Fibroblast of the conjunctiva (primary cell): ENCODE measurements around the gene SEPTIN14.
"Not testable (repeated sequence)": the region's sequence is repeated elsewhere in the genome, so short reads cannot be mapped to it uniquely, and the experiment has no call there.

Experiments used
- DNase-seq: peaks from one replicate; pipeline ENCODE4 v3.0.0-alpha.2; 2010; ENCODE audit warnings: low read depth

The SEPTIN14 gene

DNA sequence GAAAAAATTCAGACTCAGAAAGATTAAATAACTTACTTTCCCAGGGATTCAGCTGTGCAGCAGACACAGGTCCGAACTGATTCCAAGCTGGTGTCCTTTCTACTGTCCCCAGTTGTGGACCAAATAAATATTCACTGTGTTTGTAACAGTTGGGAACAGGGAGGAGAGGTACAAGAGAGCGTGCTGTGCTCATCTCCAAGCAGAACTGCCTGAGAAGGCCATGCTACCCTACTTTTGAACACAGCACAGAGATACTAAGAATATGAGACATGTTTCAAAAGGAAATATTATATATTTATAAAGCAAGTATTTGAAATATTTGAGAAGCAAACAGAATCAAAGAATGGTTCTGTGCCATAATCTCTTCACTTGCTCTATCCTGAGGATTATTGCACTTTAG, at the start of gene SEPTIN14:
TSS of gene SEPTIN14 (minus strand) at position 101 of the 400 bp plus-strand sequence. CDS start 756 bp downstream, outside the sequence.
- DNase-seq = not testable (repeated sequence)

DNA sequence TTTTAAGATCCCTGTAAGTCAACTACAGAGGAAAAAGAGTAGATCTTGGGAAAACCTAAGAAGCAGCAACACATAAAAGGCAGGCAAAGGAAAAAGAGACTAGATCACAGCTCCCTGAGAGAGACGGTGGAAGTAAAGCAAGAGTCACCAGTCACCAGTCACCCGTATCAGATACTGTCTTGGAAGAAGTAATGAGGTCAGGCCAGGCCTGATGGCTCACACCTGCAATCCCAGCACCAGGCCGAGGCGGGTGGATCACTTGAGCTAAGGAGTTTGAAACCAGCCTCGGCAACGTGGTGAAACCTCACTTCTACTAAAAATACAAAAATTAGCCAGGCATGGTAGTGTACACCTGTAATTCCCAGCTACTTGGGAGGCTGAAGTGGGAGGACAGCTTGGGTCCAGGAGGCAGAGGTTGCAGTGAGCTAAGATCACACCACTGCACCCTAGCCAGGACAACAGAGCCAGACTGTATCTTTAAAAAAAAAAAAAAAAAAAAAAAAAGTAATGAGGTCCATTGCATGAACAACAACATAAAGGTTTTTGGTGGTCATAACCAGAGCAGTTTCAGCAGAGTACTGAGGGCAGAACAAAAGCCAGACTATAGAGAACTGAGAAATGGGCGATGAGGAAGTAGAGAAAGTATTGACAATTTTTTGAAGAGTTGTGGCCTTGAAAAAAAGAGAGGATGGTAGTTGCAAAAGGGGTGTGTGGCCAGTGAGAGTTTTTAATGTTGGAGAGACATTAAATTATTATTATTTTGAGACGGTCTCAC, 41.6 kb upstream of the SEPTIN14 start:
- DNase-seq = no peak

DNA sequence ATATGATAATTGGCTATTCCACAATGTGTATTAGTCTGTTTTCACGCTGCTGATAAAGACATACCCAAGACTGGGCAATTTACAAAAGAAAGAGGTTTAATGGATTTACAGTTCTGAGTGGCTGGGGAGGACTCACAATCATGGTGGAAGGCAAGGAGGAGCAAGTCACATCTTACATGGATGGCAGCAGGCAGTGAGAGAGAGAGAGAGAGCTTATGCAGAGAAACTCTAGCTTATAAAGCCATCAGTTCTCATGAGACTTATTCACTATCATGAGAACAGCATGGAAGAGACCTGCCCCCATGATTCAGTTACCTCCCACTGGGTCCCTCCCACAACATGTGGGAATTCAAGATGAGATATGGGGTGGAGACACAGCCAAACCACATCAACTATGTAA, 38.5 kb upstream of the SEPTIN14 start:
- not testable (repeated sequence) for DNase-seq

DNA sequence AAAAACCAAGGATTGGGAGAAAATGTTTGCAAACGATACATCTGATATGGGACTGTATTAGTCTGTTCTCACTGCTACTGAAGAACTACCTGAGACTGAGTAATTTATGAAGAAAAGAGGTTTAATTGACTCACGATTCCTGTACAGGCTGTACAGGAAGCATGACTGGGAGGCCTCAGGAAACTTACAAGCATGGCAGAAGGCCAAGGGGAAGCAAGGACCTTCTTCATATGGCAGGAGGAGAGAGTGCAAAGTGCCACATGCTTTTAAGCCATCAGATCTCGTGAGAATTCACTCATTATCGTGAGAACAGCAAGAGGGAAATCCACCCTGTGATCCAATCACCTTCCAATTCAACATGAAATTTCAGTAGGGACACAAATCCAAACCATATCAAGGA, 35.7 kb upstream of the SEPTIN14 start:
- DNase-seq = no peak

DNA sequence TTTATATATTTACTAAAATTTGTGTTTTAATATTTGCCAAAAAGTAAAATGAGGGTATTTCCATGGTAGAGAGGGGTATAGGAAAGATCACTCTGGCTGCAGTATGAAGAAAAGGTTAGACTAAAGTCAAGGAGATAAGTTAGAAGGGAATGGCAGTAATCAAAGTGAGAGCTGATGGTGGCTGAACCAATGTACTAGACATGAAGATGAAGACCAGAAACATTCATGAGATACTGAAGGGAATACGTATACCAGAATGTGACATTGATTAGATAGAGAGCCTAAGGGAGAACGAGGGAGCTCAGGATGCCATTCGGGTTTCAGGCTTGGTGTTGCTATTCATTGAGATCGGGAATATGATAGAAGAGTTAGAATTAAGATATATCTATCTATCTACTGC, 32.5 kb upstream of the SEPTIN14 start:
- DNase-seq = no peak

DNA sequence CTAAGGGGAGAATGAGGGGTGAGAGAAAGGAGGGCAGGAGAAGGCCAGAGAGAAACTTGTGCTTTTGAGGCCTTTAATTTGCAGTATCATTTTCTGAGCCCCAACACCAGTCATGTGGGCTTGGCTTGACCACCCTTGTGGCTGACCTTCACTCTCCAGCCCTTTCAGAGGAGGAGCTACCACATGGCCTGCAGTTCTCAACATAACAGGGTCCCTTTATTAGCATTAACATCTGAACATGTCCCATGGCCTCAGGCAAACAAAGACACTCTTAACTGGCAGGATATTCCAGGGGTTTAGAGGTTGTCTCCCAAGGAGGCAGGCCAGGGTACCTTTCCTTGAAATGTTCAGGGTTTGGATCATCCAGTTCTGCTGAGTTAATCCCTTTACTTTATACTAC, 31.4 kb upstream of the SEPTIN14 start:
- no peak for DNase-seq

DNA sequence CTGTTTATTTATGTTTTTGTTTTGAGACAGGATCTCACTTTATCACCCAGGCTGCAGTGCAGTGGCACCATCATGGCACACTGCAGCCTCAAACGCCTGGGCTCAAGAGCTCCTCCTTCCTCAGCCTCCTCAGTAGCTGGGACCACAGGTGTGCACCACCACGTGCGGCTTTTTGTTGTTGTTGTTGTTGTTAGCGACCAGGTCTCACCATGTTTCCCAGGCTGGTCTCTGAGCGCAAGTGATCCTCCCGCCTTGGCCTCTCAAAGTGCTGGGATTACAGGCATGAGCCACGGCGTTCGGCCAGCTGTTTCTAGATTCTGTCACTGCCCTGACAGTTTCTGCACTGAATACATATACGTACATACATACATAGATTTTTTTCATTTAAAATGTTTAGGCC, 25.8 kb upstream of the SEPTIN14 start:
- DNase-seq = not testable (repeated sequence)

DNA sequence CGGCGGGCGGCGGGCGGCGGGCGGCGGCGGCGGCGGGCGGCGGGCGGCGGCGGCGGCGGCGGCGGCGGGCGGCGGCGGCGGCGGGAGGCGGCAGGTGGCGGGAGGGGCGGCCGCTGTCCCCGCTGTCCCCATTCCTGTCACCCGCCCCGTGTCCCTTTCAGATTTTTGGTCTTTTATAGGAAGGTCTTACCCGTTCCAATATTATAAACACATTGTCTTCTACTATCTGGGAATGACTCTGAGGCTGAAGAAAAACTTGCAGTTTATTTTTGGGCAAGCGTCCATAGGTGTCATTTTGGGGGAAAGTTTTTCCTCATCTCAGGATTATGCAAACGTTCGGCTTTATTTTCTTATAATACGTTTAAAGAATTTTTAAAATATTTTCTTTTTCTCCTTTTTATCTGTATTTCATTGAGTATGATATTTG, 25.3 kb upstream of the SEPTIN14 start:
- DNase-seq = no peak

DNA sequence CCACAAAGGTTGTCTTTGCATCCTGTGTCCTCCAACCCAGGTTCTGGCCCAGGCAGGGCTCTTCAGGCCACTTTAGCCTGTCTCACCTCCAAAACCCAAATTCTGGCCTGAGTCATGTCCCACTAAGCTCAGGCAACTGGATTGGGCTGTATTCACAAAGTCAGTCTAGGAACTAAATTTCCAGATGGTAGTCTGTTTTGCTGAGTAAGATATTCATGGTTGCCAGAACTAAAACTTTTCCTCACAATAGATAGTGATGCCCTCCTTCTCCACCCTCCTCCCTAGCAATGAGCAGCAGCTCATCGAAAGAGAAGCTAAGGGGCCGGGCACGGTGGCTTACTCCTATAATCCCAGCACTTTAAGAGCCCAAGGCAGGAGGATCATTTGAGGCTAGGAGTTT, 21.8 kb upstream of the SEPTIN14 start:
- no peak for DNase-seq

DNA sequence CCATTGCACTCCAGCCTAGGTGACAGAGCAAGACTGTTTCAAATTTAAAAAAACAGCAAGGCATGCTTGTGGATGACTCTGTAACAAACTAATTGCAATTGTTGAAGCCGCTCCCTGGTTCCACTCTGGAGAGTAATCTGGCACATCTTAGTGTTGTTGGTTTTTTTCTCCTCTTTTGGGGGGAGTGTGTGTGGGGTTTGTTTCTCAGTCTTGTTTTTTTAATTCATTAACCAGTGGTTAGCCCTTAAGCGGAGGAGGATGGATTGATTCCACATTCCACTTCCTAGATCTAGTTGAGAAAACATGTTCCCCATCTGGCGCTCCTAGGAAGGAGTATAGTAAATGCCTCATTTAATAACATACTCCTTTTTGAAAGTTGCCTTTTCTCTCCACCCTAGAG, 16.1 kb upstream of the SEPTIN14 start:
- DNase-seq = no peak

DNA sequence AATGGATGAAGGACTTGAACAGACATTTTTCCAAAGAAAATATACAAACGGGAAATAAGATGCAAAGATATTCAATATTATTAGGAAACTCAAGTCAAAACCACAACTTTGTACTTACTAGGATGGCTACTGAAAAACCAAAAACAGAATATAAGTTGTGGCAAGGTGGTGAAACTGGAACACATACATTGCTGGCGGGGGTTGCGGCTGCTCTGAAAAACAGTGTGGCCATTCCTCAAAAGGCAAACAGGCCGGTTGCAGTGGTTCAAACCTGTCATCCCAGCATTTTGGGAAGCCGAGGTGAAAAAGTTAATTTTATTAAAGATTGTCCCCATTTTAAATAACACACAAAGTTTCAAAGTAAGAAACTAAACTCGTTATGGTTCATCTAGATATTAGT, 14.8 kb upstream of the SEPTIN14 start:
- no peak for DNase-seq

DNA sequence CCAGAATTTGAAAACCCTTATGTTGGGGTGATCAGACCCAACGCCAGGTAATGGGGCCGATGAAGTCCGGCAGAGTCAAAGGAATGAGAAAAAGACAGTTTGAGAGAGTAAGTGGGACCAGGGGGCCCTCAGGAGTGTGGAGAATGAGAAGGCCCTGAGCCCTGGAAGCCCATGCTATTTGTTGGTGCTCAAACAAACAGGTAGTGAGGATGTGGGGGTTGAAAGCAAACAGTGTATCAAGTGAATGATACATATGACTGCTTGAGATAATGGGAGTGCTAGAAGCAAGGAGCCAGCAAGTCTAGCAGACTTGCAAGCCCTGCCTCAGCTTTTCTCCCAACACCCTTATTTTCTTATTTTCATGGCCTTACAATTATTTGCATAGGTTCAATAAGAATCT, 11.2 kb upstream of the SEPTIN14 start:
- DNase-seq = no peak

DNA sequence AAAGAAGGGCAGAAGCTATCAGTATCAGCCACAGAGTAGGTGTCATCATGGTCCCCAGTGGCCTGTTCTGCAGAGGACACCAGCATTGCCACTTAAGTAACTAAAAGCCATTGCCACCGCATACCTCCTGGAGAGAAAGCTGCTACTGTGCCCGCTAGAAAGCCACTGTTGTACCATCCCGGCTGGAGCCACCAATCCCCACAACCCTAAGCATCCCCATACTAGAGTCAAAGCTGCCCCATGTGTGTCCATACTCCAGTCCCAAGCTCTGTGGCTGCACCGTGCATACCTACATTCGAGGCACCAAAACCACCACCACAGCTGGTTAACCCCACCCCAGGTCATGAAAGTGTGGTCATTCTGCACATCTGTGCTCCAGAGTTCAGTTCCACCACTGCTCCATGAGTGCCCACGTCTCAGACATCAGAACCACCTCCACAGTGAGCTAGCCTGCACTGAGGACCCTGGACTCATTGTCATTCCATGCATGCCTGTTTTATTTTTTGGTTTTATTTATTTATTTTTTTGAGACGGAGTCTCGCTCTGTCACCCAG, 9.5 kb upstream of the SEPTIN14 start:
- DNase-seq = no peak

DNA sequence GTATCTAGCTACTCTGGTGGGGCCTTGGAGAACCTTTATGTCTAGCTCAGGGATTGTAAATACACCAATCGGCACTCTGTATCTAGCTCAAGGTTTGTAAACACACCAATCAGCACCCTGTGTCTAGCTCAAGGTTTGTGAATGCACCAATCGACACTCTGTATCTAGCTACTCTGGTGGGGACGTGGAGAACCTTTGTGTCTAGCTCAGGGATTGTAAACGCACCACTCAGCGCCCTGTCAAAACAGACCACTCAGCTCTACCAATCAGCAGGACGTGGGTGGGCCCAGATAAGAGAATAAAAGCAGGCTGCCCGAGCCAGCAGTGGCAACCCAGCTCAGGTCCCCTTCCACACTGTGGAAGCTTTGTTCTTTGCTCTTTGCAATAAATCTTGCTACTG, 6.4 kb upstream of the SEPTIN14 start:
- DNase-seq = not testable (repeated sequence)

DNA sequence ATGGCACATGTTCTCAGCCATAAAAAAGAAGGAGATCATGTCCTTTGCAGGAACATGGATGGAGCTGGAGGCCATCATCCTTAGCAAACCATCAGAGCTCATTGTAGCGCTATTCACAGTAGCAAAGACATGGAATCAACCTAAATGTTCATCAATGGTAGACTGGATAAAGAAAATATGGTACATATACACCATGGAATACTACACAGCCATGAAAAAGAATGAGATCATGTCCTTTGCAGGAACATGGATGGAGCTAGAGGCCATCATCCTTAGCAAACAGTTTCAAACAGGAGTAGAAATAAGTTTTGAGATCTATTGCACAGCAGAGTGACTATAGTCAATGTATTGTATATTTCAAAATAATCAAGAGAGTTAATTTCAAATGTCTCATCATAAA, 17.4 kb downstream of the SEPTIN14 start:
- DNase-seq = not testable (repeated sequence)

DNA sequence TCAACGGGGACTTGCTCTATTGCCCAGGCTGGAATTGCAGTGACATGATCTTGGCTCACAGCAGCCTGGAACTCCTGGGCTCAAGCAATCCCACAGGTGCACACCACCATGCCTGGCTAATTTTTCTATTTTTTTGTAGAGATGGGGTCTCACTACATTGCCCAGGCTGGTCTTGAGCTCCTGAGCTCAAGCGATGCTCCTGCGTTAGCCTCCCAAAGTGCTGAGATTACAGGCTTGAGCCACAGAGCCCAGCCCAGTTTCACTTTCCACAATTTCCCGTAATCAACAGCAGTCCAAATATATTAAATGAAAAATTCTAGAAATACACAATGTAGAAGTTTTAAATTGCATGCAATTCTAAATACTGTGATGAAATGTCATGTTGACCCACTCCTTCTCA, 24.0 kb downstream of the SEPTIN14 start:
- DNase-seq = no peak

DNA sequence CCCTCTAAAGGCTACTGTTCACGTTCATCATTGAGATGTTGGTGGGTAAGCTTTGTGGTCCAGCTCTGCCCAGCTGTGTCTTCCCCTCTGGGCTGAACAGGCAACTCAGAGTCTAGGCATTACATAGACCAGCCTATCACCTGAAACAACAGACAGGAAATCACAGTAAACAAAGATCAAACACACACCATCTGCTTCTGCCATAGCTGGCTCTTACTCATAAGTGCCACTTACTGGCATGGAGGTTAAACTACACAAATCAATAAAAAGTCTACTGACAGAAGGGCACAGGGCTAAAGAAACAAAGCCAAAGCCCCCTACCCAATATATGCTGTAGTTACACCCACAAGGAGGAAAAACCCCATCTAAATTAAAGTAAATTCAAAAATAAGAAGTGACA, 35.0 kb downstream of the SEPTIN14 start:
- no peak for DNase-seq

DNA sequence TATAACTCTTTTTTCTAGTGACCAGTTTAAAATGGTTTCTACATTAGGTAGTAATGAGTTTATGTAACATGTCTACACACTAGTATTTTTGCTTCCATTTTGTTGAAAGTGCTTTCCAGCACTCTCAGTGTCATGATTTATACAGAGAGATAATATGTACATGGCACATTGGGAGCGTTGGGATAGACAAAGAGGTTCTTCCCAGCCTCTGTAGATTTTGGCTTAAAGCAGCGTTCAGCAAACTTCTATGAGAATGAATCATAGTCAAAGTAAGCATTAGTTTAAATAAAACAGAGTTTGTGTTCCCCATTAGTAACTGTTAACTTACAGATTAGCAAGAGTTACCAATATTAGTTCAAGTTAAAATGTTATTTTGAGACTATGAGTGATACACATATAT, 43.9 kb downstream of the SEPTIN14 start:
- DNase-seq = no peak

DNA sequence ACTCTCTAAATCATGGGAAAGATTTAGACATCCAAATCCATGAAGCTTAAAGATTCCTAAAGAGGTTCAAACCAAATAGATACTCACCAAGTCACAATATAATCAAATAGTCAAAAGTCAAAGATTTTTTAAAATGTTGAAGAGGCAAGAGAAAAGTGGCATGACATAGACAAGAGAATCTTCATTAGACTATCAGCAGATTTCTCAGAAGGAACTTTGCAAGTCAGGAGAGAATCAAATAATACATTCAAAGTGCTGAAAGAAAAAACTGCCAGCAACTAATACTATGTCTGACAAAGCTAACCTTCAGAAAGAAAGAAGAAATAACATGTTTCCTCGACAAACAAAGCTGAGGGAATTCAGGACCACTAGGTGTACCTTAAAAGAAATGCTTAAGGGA, 65.3 kb downstream of the SEPTIN14 start:
- DNase-seq = not testable (repeated sequence)

DNA sequence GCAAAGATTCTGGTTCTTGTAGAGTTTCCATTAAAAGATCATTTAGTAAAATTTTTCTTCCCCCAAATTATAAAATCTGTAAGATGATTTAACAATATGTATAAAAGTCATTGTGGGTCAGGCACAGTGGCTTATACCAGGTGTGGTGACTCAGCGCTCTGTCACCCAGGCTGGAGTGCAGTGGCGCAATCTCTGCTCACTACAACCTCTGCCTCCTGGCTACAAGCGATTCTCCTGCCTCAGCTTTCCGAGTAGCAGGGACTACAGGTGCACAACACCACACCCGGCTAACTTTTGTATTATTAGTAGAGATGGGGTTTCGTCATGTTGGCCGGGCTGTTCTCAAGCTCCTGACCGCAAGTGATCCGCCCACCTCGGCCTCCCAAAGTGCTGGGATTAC, 68.0 kb downstream of the SEPTIN14 start:
- DNase-seq = no peak

DNA sequence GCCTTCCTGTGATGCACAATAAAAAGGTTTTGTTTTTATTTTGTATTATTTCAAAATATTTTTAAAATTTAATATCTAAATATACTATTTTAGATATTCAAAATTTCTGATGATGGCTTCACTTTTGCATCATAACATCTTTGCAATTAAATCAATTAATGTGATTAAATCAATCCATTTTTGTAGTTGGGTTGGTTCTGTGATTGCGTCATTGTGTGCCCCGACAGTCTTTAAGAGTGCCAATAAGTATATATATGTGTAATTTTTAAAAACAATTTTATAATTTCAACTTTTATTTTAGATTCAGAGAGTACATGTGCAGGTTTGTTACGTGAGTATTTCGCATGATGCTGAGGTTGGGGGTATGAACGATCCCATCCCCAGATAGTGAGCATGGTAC, 70.5 kb downstream of the SEPTIN14 start:
- no peak for DNase-seq

DNA sequence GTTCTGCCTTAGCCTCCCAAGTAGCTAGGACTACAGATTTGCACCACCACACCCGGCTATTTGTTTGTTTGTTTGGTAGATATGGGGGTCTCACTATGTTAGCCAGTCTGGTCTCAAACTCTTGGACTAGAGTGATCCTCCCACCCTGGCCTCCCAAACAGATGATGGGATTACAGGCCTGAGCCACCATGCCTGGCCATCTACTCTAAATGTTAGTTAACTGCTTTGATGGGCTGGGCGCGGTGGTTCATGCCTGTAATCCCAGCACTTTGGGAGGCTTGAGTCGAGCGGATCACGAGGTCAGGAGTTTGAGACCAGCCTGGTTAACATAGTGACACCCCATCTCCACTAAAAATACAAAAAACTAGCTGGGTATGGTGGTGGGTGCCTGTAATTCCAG, 74.8 kb downstream of the SEPTIN14 start:
- DNase-seq = no peak

DNA sequence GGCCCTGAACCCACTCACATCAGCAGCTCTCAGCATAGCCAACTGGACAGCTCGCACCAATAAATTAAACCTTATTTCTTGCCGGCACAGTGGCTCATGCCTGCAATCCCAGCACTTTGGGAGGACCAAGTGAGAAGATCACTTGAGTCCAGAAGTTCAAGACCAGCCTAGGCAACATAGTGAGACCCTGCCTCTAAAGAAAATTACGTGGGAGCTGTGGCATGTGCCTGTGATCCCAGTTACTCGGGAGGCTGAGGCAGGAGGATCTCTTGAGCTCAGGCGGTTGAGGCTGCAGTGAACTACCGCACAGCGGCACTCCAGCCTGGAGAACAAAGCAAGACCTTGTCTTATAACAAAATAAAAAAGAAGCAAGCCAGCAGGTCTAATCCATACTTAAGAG, 75.7 kb downstream of the SEPTIN14 start:
- no peak for DNase-seq

DNA sequence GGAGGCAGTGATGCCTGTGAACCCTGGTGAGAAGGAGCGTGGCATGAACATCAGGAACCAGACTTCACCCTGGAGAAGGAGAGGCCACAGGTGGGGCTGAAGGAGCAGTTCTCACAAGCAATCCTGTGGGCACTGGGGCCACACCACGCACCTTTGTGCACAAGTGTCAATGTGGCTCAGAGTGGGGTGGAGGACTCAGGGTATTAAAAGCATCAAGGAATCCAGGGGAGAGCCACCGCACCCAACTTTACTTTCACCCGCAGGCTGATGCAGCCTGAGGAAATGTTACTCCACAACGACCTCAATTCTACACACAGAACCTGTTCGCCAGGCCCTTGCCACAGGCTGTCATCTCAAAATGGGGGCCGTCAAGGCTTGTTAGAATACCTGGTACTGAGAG, 77.1 kb downstream of the SEPTIN14 start:
- not testable (repeated sequence) for DNase-seq
